SW480 (cell line): ENCODE measurements around the gene TIMM44.
"Not testable (repeated sequence)": the region's sequence is repeated elsewhere in the genome, so short reads cannot be mapped to it uniquely, and the experiment has no call there.

ENCODE experiments used
- DNase-seq: peaks from one replicate; pipeline ENCODE4 v3.0.0-alpha.2; 2016; ENCODE audit warnings: low spot score

The TIMM44 gene

DNA sequence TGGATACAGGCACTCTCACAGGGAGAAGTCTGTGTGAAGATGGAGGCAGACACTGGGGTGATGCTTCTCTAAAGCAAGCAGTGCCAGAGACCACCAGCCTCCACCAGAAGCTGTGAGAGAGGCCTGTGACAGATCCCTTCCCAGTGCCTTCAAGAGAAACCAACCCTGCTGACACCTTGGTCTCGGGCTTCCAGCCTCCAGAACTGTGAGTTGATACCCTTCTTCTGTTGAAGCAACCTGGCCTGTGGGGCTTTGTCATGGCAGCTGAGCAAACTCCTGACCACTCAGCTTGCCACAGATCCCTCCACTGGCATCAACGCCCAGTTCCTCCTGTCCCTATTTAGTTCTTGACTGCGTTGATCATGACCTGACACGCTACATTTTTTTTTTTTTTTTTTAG lies 33.0 kb upstream of the TIMM44 start:
- no peak for DNase-seq

GRCh38 chr19:7975037-7975436 lies 31.6 kb upstream of the TIMM44 start:
- no peak for DNase-seq

DNA sequence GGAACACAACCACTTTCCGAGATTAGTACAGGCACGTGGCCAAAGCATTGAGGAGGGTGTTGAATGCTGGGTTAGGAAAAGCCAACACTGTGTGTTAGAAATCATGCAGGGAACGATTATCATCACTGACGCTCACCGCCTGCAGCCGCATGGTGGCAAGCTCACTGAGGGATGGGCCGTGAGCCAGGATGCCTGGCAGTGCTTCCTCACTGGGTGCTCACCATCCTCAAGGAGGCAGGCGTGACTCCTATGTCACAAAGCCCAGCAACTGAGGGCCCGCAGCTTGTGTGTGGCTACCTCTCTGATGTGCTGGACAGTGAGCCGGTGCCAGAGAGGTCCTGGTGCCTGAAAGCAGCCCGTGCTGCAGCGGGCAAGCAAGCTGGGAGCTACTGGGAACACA lies 30.4 kb upstream of the TIMM44 start:
- DNase-seq, result no peak

DNA sequence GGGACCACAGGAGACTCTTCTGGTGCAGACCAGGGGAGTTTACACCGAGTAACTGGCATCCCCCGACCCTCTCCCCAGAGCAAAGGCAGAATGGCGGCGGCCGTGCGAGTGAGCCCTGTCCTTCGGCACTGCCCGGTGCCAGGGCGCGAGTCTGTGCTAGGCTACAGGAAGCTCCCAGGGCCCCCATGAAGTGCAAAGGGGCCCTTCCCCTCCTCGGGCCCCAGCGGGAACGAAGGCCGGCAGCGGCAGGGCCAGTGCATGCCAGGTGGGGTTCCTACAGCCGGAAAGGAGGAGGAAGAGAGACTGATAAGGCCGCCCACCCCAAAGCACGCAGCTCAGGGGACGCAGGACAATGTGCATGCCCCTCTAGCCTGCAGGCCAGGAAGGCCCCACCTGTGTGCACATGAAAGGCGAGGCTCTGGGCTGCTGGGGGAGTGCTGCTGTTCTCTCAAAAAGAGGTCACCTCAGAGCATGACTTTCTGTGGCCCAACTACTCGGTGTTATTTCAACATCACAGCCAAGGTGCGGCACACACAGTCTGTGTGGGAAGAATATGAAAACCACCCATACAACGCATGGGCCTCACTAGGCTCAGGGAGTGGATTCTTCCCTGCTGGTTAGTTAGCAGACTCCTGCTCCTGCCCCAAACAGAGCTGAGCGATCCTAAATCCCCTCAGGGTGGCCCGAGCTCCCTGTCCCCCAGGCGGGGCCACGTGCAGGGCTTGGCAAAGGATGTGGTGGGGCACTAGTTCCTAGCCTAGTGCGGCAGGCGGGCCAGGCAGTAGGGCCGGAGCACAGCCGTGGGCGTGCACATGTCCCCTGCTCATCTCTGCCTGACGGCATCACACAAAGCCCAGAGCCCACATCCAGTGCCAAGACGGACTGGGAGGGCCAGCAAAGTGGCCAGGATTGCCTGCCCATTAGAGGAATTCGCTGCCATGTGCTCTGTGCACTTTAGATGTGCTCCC lies 28.4 kb upstream of the TIMM44 start:
- DNase-seq, result no peak

DNA sequence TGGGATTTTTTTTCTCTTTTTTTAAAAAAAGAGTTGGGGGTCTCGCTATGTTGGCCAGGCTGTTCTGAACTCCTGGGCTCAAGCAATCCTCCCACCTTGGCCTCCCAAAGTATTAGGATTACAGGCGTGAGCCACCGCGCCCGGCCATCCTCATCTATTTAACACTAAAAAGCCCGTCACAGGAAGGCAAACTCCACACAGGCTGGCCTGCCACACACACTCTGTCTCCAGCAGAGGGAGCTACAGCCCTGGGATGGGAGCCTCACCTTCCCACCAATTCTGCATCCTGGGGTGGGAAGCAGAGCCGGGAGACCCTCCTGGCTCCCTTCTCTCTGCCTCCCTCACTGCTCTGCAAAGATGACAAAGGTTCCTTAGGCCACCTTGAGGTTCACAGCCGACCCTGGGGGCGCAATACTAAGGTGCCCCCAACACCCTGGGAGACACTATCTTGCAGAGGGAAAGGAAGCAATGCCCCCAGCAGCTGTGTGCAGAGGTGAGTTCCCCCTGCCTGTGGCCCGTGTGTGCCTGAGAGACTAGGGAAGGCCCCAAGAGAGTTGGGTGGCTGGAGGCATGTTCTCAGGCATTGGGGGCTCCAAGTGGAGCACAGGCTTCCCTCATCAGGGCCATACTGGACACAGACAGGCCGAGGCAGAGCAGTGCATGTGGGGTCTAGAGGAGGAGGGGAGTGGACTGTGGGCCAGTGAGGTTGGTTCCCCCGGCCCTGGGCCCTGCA lies 27.4 kb upstream of the TIMM44 start:
- no peak for DNase-seq

GRCh38 chr19:7969555-7969939 lies 26.1 kb upstream of the TIMM44 start:
- DNase-seq, result no peak

GRCh38 chr19:7968796-7969554 lies 25.5 kb upstream of the TIMM44 start:
- DNase-seq, result no peak

GRCh38 chr19:7968008-7968795 lies 24.7 kb upstream of the TIMM44 start:
- DNase-seq, result no peak

GRCh38 chr19:7965921-7966665 lies 22.6 kb upstream of the TIMM44 start:
- no peak for DNase-seq

- no peak for DNase-seq
Observed at GRCh38 chr19:7965259-7965841, 21.9 kb upstream of the TIMM44 start.

DNA sequence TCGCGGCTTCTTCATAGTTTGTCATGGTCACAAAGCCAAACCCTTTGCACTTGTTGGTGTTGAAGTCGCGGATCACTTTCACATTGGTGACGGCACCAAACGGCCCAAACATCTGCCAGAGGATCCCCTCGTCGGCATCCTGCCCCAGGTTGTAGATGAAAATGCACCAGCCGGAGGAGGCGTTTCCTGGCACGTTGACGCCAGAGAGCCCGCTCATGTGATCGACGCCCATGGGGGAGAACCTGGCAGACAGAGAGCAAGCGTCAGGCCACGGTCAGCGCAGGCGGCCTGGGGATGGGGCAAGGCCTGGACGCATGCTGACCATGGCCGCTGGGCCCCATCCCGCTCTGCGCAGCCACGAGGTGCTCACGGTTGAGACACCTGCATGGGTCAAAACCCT lies 20.1 kb upstream of the TIMM44 start:
- DNase-seq, result no peak

GRCh38 chr19:7962644-7963268 lies 19.3 kb upstream of the TIMM44 start:
- DNase-seq, result no peak

- DNase-seq, result no peak
Observed at GRCh38 chr19:7961920-7962626, 18.6 kb upstream of the TIMM44 start.

- DNase-seq, result not testable (repeated sequence)
Observed at GRCh38 chr19:7961082-7961481, 17.6 kb upstream of the TIMM44 start.

GRCh38 chr19:7959211-7959610 lies 15.7 kb upstream of the TIMM44 start:
- DNase-seq, result no peak

GRCh38 chr19:7955696-7956095 lies 12.2 kb upstream of the TIMM44 start:
- DNase-seq, result no peak

DNA sequence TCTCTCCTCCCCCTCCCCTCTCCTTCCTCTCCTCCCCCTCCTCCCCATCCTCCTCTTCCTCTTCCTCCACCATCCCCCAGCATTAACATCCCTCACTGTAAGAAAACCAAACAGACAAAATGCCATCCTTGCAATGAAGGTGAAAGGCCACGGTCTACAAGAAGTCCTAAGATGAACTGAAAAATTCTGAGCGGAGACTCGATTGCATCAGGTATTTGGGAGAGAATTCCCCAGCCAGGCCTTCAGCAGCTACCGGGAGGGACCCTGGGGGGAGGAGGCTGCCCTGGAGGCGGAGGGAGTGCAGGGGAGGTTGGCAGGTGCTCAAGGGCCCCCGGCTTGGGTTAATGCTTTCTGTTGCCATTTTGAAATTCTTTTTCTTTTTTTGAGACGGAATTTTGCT lies 10.1 kb upstream of the TIMM44 start:
- DNase-seq, result no peak

GRCh38 chr19:7953060-7953459 lies 9.6 kb upstream of the TIMM44 start:
- DNase-seq, result no peak

DNA sequence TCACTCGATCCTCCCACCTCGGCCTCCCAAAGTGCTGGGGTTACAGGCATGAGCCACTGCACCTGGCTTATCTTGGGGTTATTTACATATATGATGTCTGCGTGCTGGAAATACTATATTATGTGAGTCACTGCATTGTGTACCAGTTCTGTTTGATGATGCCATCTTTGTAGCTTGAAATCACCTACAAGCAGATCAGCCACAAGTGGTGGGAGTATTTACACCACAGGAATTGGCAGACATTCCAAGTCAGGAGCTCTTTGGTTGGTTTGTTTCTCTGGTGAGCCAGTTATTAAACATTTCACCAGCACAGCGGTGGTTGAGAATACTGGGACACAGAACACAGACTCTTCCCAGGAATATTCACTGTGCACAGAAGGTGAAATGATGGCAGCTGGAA lies 4.5 kb upstream of the TIMM44 start:
- DNase-seq, result peak; percentile 49
